ENCODE measurements around the gene TTC7B. TPM values are rescaled to one million over a fixed set of nuclear protein-coding genes. Genes with fewer than 3 reads are reported as not detected.
A peak's percentile ranks its signal among the peaks of the same experiment; 100 is the strongest.

Gene TTC7B
- total and polyA plus RNA-seq, 2 of the 8 experiments (the other 6 are each of a cell fraction or from before 2014, with no cell fraction given): 23.7 to 34.0 TPM

- Histone ChIP-seq H3K4me1 (replicated peaks in 1 of 4; ENCODE audit: control insufficient read depth in 3 of 4, insufficient read depth in 4 of 4, low read length in 3 of 4) (no peaks in the 10 kb centered on the region), H4K20me1 (replicated peaks in 1 of 2; ENCODE audit: control insufficient read depth in 1 of 2, insufficient read depth in 2 of 2, low read length in 2 of 2) (no peaks in the 10 kb centered on the region), H2BK20ac (ENCODE audit: low read length) (no peak overlapping the region), H3K23me2 (ENCODE audit: low read depth, low read length) (no peaks in the 10 kb centered on the region), H4K5ac (ENCODE audit: insufficient read length, low read depth, low read length) (no peak overlapping the region), H3K9me3 (ENCODE audit: insufficient read depth in 2 of 2, low read depth in 1 of 2, low read length in 1 of 2) (no peaks in the 10 kb centered on the region), H2BK120ac (replicated peaks; ENCODE audit: low read depth, low read length) (no peak overlapping the region), H3K27ac (ENCODE audit: low read depth, low read length) (no peak overlapping the region), H4K91ac (replicated peaks; ENCODE audit: insufficient read length, low read length) (no peak overlapping the region), H3K23ac (ENCODE audit: insufficient read length) (no peak overlapping the region), H3K36me3 (ENCODE audit: control insufficient read depth in 2 of 4, insufficient read depth in 4 of 4, low read length in 3 of 4) (no peaks in the 10 kb centered on the region; a peak in 1 of 8 replicates), H3K56ac (replicated peaks; ENCODE audit: insufficient read length, low read depth, low read length) (no peak overlapping the region), H3K79me1 (ENCODE audit: low read depth, low read length) (no peaks in the 10 kb centered on the region), H3K4ac (replicated peaks; ENCODE audit: insufficient read length, low read depth, low read length) (no peak overlapping the region), H3K9ac (replicated peaks in 1 of 4; ENCODE audit: extremely low read depth in 1 of 4, low read depth in 3 of 4, low read length in 3 of 4) (no peak overlapping the region), H3K4me2 (ENCODE audit: insufficient read depth in 1 of 2, low read depth in 2 of 2, low read length in 2 of 2) (no peak overlapping the region), H3K14ac (ENCODE audit: insufficient read length) (no peak overlapping the region), H2BK15ac (ENCODE audit: low read length) (no peak overlapping the region), H3K79me2 (ENCODE audit: control insufficient read depth in 1 of 2, insufficient read depth in 2 of 2, low read length in 2 of 2) (no peaks in the 10 kb centered on the region), H3K27me3 (replicated peaks in 1 of 4; ENCODE audit: control insufficient read depth in 3 of 4, extremely low read depth in 1 of 4, insufficient read depth in 3 of 4, low read length in 3 of 4) (no peaks in the 10 kb centered on the region), H3K4me3 (ENCODE audit: extremely low read depth in 1 of 4, insufficient read depth in 2 of 4, low read depth in 3 of 4, low read length in 4 of 4) (no peak overlapping the region), H4K8ac (ENCODE audit: extremely low read depth, insufficient read depth, low read length) (no peak overlapping the region), H2AK5ac (ENCODE audit: low read depth, low read length) (no peak overlapping the region), H3K18ac (ENCODE audit: extremely low read depth, low read length) (no peak overlapping the region), H2BK5ac (ENCODE audit: low read depth, low read length) (no peak overlapping the region), H2BK12ac (ENCODE audit: low read depth, low read length) (no peak overlapping the region), H2AFZ (ENCODE audit: low read length) (no peak overlapping the region)
- TF ChIP-seq ASH2L (IDR thresholded peaks at IDR 0.05; ENCODE audit: low read length): no peak
- TF ChIP-seq SIN3A (conservative IDR thresholded peaks at IDR 0.05 in 1 of 2, IDR thresholded peaks at IDR 0.05 in 1 of 2; ENCODE audit: low read depth in 1 of 2, low read length in 2 of 2): no peak
- DNase-seq (ENCODE audit: low read depth in 1 of 2, low spot score in 2 of 2) (peak in 1 of 2 experiments; percentile 33), FAIRE-seq (no peak)
- POLR2A ChIA-PET (ENCODE audit: partially characterized antibody): no interaction called here
- CTCF ChIA-PET (ENCODE audit: partially characterized antibody): interaction anchor here (0.9 to 1.4 kb wide), 2 partner anchors 84 to 329 kb away, joined by 3 read pairs; no protein-coding TSS in a partner anchor
- 92% methylated on average over 3 of the region's 3 CpGs; no CpG with 5 or more reads in 1 of the 2 experiments for WGBS, 2 experiments (ENCODE audit: extremely low coverage in 1 of 2, insufficient coverage in 1 of 2, insufficient read length in 1 of 2, insufficient replicate concordance in 2 of 2, low coverage in 1 of 2, low lambda C conversion rate in 2 of 2, missing lambda C conversion rate in 1 of 2)
Measured at GRCh38 chr14:90844321-90844720, 28.1 kb upstream of the TTC7B start.
